ENCODE data around the gene RNU2-63P. TPM values are rescaled to one million over a fixed set of nuclear protein-coding genes. Genes with fewer than 3 reads are reported as not detected.

RNU2-63P gene
- total RNA-seq, 4 donors from 2014 or later, result not detected

GRCh38 chr2:88016960-88017779 lies 823 bp upstream of the RNU2-63P start:
- no peak for DNase-seq
- WGBS, 2 donors, result 17 to 32% methylated on average over 21 to 40 of the region's 46 CpGs
- TF ChIP-seq POLR2A (IDR thresholded peaks at IDR 0.05) (no peak), CTCF (IDR thresholded peaks at IDR 0.05) (no peak)
- intact Hi-C loops (cut with DNase I), result no loop called here
- Histone ChIP-seq H3K27me3 (no peaks in the 10 kb centered on the region), H3K27ac (peak overlapping the region; percentile 80 to 84 (median 83)), H3K4me3 (peak overlapping the region; percentile 43 to 80 (median 64)), H3K36me3 (no peaks in the 10 kb centered on the region), H3K9me3 (no peaks in the 10 kb centered on the region), H3K4me1 (peaks cover 8 to 18% (median 12%) of the 10 kb centered on the region in 3 donors)

- Histone ChIP-seq H3K27ac (no peak overlapping the region), H3K4me3 (no peak overlapping the region), H3K36me3 (no peaks in the 10 kb centered on the region), H3K9me3 (no peaks in the 10 kb centered on the region), H3K27me3 (no peaks in the 10 kb centered on the region), H3K4me1 (peaks cover 0 to 3% (median 0%) of the 10 kb centered on the region in 3 donors)
- intact Hi-C loops (cut with DNase I), result no loop called here
- 64 to 84% methylated on average over 1 of the region's 1 CpG for WGBS, 2 donors
- no peak for TF ChIP-seq POLR2A (IDR thresholded peaks at IDR 0.05)
- no peak for TF ChIP-seq CTCF (IDR thresholded peaks at IDR 0.05)
- DNase-seq, result no peak
These were observed 5.3 kb downstream of the RNU2-63P start for GRCh38 chr2:88011011-88011410.

- intact Hi-C loops (cut with DNase I), result no loop called here
- H3K27ac ChIP-seq, result no peak overlapping the region
- no peaks in the 10 kb centered on the region for H3K36me3 ChIP-seq
- H3K4me1 ChIP-seq, result no peaks in the 10 kb centered on the region
- no peaks in the 10 kb centered on the region for H3K9me3 ChIP-seq
- TF ChIP-seq CTCF (IDR thresholded peaks at IDR 0.05) (no peak), POLR2A (IDR thresholded peaks at IDR 0.05) (no peak)
- H3K27me3 ChIP-seq, result no peaks in the 10 kb centered on the region
- 60 to 100% methylated on average over 1 of the region's 1 CpG for WGBS, 2 donors
- no peak overlapping the region for H3K4me3 ChIP-seq
- DNase-seq, result no peak
These were observed 6.2 kb downstream of the RNU2-63P start for GRCh38 chr2:88010136-88010535.

- Histone ChIP-seq H3K27me3 (peaks cover 0 to 6% (median 0%) of the 10 kb centered on the region in 4 donors), H3K9me3 (no peaks in the 10 kb centered on the region), H3K36me3 (no peaks in the 10 kb centered on the region), H3K4me1 (no peaks in the 10 kb centered on the region), H3K27ac (no peak overlapping the region), H3K4me3 (no peak overlapping the region)
- 92% methylated on average over 16 of the region's 16 CpGs for WGBS, 2 donors
- no peak for TF ChIP-seq POLR2A (IDR thresholded peaks at IDR 0.05)
- no peak for TF ChIP-seq CTCF (IDR thresholded peaks at IDR 0.05)
- DNase-seq, result no peak
- intact Hi-C loops (cut with DNase I), result no loop called here
These were observed 9.4 kb downstream of the RNU2-63P start for GRCh38 chr2:88006912-88007439.

- H3K9me3 ChIP-seq, result no peaks in the 10 kb centered on the region
- H3K27ac ChIP-seq, result no peak overlapping the region
- H3K4me1 ChIP-seq, result peaks cover 0 to 5% (median 0%) of the 10 kb centered on the region in 3 donors
- WGBS, 2 donors, result 79 to 88% methylated on average over 5 to 6 of the region's 6 CpGs
- peaks cover 0 to 6% (median 0%) of the 10 kb centered on the region in 4 donors for H3K27me3 ChIP-seq
- no peak for DNase-seq
- no peak overlapping the region for H3K4me3 ChIP-seq
- no peaks in the 10 kb centered on the region for H3K36me3 ChIP-seq
- intact Hi-C loops (cut with DNase I), result no loop called here
- no peak for TF ChIP-seq POLR2A (IDR thresholded peaks at IDR 0.05)
- TF ChIP-seq CTCF (IDR thresholded peaks at IDR 0.05), result no peak
These were observed 10.6 kb downstream of the RNU2-63P start for GRCh38 chr2:88005776-88006175.
